Heart left ventricle (tissue), 16 donors: ENCODE measurements around the gene AP3B1. TPM values are rescaled to one million over a fixed set of nuclear protein-coding genes. Genes with fewer than 3 reads are reported as not detected.
"Not testable (repeated sequence)": the region's sequence is repeated elsewhere in the genome, so short reads cannot be mapped to it uniquely, and the experiment has no call there.

Experiments
- ATAC-seq, 4 donors: fragments of 200-7000 bp; cut with Tn5 transposase; one replicate each; pipeline ENCODE4 v1.9.1; 2020 to 2022; ENCODE audit warnings: moderate library complexity in 4 of 4, mild to moderate bottlenecking in 3 of 4, moderate number of reproducible peaks in 1 of 4
- DNase-seq, 5 donors: peaks; one replicate each; pipeline ENCODE4 v3.0.0-alpha.2; 2020
- H3K27ac ChIP-seq, 12 donors: fragments of 200-600 bp; sonication (generic) in 4 of 12; one replicate each; pipeline versions ENCODE4 v1.5.0 to v1.8.0; 2016 to 2022; ENCODE audit warnings: mild to moderate bottlenecking in 2 of 12
- H3K27me3 ChIP-seq, 9 donors: fragments of 200-600 bp; sonication (generic) in 2 of 9; one replicate each; pipeline versions ENCODE4 v1.5.1 to v1.8.0; 2016 to 2022; ENCODE audit warnings: mild to moderate bottlenecking in 3 of 9
- H3K36me3 ChIP-seq, 9 donors: fragments of 200-600 bp; sonication (generic) in 2 of 9; one replicate each; pipeline versions ENCODE4 v1.5.0 to v1.8.0; 2018 to 2022; ENCODE audit warnings: mild to moderate bottlenecking in 2 of 9
- H3K4me1 ChIP-seq, 12 donors: fragments of 200-600 bp; sonication (generic) in 4 of 12; one replicate each; pipeline versions ENCODE4 v1.5.0 to v1.8.0; 2016 to 2022; ENCODE audit warnings: mild to moderate bottlenecking in 3 of 12
- H3K4me3 ChIP-seq, 12 donors: fragments of 200-600 bp; sonication (generic) in 4 of 12; one replicate each; pipeline versions ENCODE4 v1.5.0 to v1.8.0; 2017 to 2022; ENCODE audit warnings: mild to moderate bottlenecking in 9 of 12, moderate library complexity in 4 of 12
- H3K9me3 ChIP-seq, 12 donors: fragments of 200-600 bp; sonication (generic) in 4 of 12; one replicate each; pipeline versions ENCODE4 v1.5.0 to v1.8.0; 2016 to 2022; ENCODE audit warnings: mild to moderate bottlenecking in 1 of 12
- CTCF ChIP-seq, 12 donors: fragments of 200-600 bp; sonication (generic) in 4 of 12; IDR thresholded peaks; one replicate each; pipeline versions ENCODE4 v1.5.0 to v1.8.0; 2018 to 2022; ENCODE audit warnings: antibody characterized with exemption in 12 of 12, mild to moderate bottlenecking in 5 of 12
- POLR2A ChIP-seq, 2 donors: fragments of 450-650 bp; IDR thresholded peaks; one replicate each; pipeline ENCODE4 v1.6.1; 2017; ENCODE audit warnings: antibody characterized with exemption in 2 of 2, mild to moderate bottlenecking in 2 of 2, moderate library complexity in 2 of 2
- WGBS, 4 donors: extraction: QIAGEN DNeasy Blood & Tissue Kit in 2 of 4; methylation state at CpG; one replicate each; pipeline versions ENCODE4 v1.1.5 to v1.1.7; 2013 to 2018; 5-methylcytosine and 5-hydroxymethylcytosine counted together
- intact Hi-C, 10 donors: fragments of 100-400 bp; cut with DNase I; formaldehyde crosslinking; loops; one replicate each; pipeline versions ENCODE4 v1.11.1 to v1.14.2; 2022
- polyA plus RNA-seq, 2 donors: library from polyadenylated mRNA; stranded (reverse); fragments of 200-250 nt; gene quantifications; one replicate each; pipeline ENCODE4 v1.2.3, GENCODE V29; 2013
- total RNA-seq, 9 donors: library from RNA; depleted of rRNA in 2 of 9; stranded (reverse); fragments of >200 nt in 2 of 9; fragmentation: NEBNext Ultra II Directional in 3 of 9; extraction: Animal tissue kit (Norgen Biotek cat#: 25700) in 3 of 9; gene quantifications; one replicate each; pipeline versions ENCODE4 v1.1.0 to v1.2.4, GENCODE V29; 2016 to 2023
- donor health status: ischemic (EF 13 %, LVEDD 7.1; RV severe dilation, severe dysfunction).
- donor health status: healthy with polysubstance abuse.
- donor health status: DM: no; HTN: yes; CAD: no.
- donor health status: DM: no; HTN: no; CAD: no.
- donor health status: ischemic (EF 25% LVEDD 6.9; RV normal size, moderate dysfunction).
- donor health status: ischemic (EF 25% LVEDD 5.7; RV mildly dilated, moderate dysfunction).
- donor health status: healthy.
- donor health status: DM: yes; HTN: yes; CAD: no.
- donor health status: ischemic (EF 35%, LVEDD 5.7; RV mildly dilated, moderate dysfunction).
- donor health status: nonischemic (EF 11% LVEDD 7.7; RV severe dilation, severe dysfunction).
- donor health status: DM: yes; HTN: yes; CAD: no.
- donor health status: PGD.
- donor health status: ischemic (EF 29% LVEDD 5.4; RV normal size, mild dysfunction).
- donor health status: nonischemic (EF 23%, LVEDD 6.1; RV moderate dilation, normal function).

The AP3B1 gene
- total and polyA plus RNA-seq, 11 donors = 14.4 to 33.7 (median 25.2) TPM

GRCh38 chr5:78203815-78204214 is 90.7 kb downstream of the AP3B1 start:
- Histone ChIP-seq H3K4me1 (no peaks in the 10 kb centered on the region), H3K9me3 (no peaks in the 10 kb centered on the region), H3K27me3 (no peaks in the 10 kb centered on the region), H3K4me3 (no peak overlapping the region), H3K36me3 (peaks cover 0 to 30% (median 9%) of the 10 kb centered on the region in 9 donors), H3K27ac (no peak overlapping the region)
- 95 to 99% (median 96%) methylated on average over 2 of the region's 2 CpGs for WGBS, 4 donors
- intact Hi-C loops = no loop called here
- DNase-seq (no peak), ATAC-seq (no peak)
- TF ChIP-seq CTCF (IDR thresholded peaks at IDR 0.05) = no peak

- Histone ChIP-seq H3K4me1 (no peaks in the 10 kb centered on the region), H3K4me3 (no peak overlapping the region), H3K27me3 (no peaks in the 10 kb centered on the region), H3K36me3 (peaks cover 0 to 3% (median 0%) of the 10 kb centered on the region in 9 donors), H3K9me3 (peaks cover 0 to 17% (median 2%) of the 10 kb centered on the region in 12 donors), H3K27ac (no peak overlapping the region)
- intact Hi-C loops = no loop called here
- TF ChIP-seq POLR2A (IDR thresholded peaks at IDR 0.05) = no peak
- TF ChIP-seq CTCF (IDR thresholded peaks at IDR 0.05) = no peak
- DNase-seq (no peak), ATAC-seq (no peak)
- 94 to 100% (median 97%) methylated on average over 1 of the region's 1 CpG for WGBS, 4 donors
Observed at GRCh38 chr5:78190402-78190801, 104.1 kb downstream of the AP3B1 start.

GRCh38 chr5:78188681-78189080 is 105.8 kb downstream of the AP3B1 start:
- DNase-seq, H3K36me3 ChIP-seq, H3K4me3 ChIP-seq, H3K27me3 ChIP-seq, H3K27ac ChIP-seq, intact Hi-C loops, ATAC-seq, H3K4me1 ChIP-seq: not testable (repeated sequence)
- peaks cover 0 to 17% (median 2%) of the 10 kb centered on the region in 12 donors for H3K9me3 ChIP-seq
- 97 to 99% (median 98%) methylated on average over 4 of the region's 4 CpGs for WGBS, 4 donors

GRCh38 chr5:78187172-78187571 is 107.3 kb downstream of the AP3B1 start:
- peaks cover 0 to 4% (median 0%) of the 10 kb centered on the region in 12 donors for H3K4me1 ChIP-seq
- TF ChIP-seq CTCF (IDR thresholded peaks at IDR 0.05) (no peak), POLR2A (IDR thresholded peaks at IDR 0.05) (no peak)
- intact Hi-C loops = no loop called here

GRCh38 chr5:78182838-78183237 is 111.7 kb downstream of the AP3B1 start:
- DNase-seq (no peak), ATAC-seq (no peak)
- peaks cover 0 to 4% (median 0%) of the 10 kb centered on the region in 12 donors for H3K4me1 ChIP-seq
- TF ChIP-seq CTCF (IDR thresholded peaks at IDR 0.05) (no peak), POLR2A (IDR thresholded peaks at IDR 0.05) (no peak)
- H3K36me3 ChIP-seq = peaks cover 0 to 25% (median 13%) of the 10 kb centered on the region in 9 donors
- no peak overlapping the region for H3K27ac ChIP-seq
- intact Hi-C loops = no loop called here
- peaks cover 0 to 5% (median under 1%) of the 10 kb centered on the region in 12 donors for H3K9me3 ChIP-seq
- WGBS, 4 donors = 78 to 94% (median 89%) methylated on average over 3 of the region's 3 CpGs
- H3K4me3 ChIP-seq = no peak overlapping the region
- H3K27me3 ChIP-seq = no peaks in the 10 kb centered on the region

More at GRCh38 chr5:78187172-78187571, 107.3 kb downstream of the AP3B1 start:
- ATAC-seq (no peak), DNase-seq (no peak)
- H3K27ac ChIP-seq = no peak overlapping the region
- no peaks in the 10 kb centered on the region for H3K36me3 ChIP-seq
- peaks cover 0 to 17% (median 2%) of the 10 kb centered on the region in 12 donors for H3K9me3 ChIP-seq
- H3K27me3 ChIP-seq = no peaks in the 10 kb centered on the region
- no peak overlapping the region for H3K4me3 ChIP-seq
